Lung (tissue), 12 donors: ENCODE measurements around the gene NKD2. TPM values are rescaled to one million over a fixed set of nuclear protein-coding genes. Genes with fewer than 3 reads are reported as not detected.

Experiments
- ATAC-seq: fragments of 200-7000 bp; cut with Tn5 transposase; one replicate; pipeline ENCODE4 v1.9.1; 2020; ENCODE audit warnings: moderate number of reproducible peaks; ENCODE audit not compliant: insufficient read depth, low FRiP score
- DNase-seq, 3 donors: peaks; one replicate each; pipeline ENCODE4 v3.0.0-alpha.2; 2013 to 2017
- H3K27ac ChIP-seq, 2 donors: one replicate each; pipeline ENCODE4 v1.5.1; 2013; ENCODE audit warnings: mild to moderate bottlenecking in 2 of 2, moderate library complexity in 2 of 2, control low read depth in 1 of 2, inconsistent platforms in 1 of 2, low read depth in 1 of 2, low read length in 1 of 2
- H3K27me3 ChIP-seq, 3 donors: one replicate each; pipeline ENCODE4 v1.5.1; 2013; ENCODE audit warnings: low read length in 2 of 3; ENCODE audit not compliant: control insufficient read depth in 3 of 3, insufficient read depth in 3 of 3
- H3K36me3 ChIP-seq, 4 donors: one replicate each; pipeline ENCODE4 v1.5.1; 2013; ENCODE audit warnings: low read length in 4 of 4, mild to moderate bottlenecking in 1 of 4, moderate library complexity in 1 of 4; ENCODE audit not compliant: control insufficient read depth in 4 of 4, insufficient read depth in 4 of 4
- H3K4me1 ChIP-seq, 5 donors: one replicate each; pipeline ENCODE4 v1.5.1; 2013; ENCODE audit warnings: low read length in 5 of 5, mild to moderate bottlenecking in 2 of 5, moderate library complexity in 1 of 5; ENCODE audit not compliant: control insufficient read depth in 5 of 5, insufficient read depth in 5 of 5
- H3K4me3 ChIP-seq: one replicate; pipeline ENCODE4 v1.5.1; 2013; ENCODE audit warnings: mild to moderate bottlenecking, control low read depth, moderate library complexity
- H3K9ac ChIP-seq, 2 donors: one replicate each; pipeline ENCODE4 v1.5.1; 2013; ENCODE audit warnings: low read length in 2 of 2, control low read depth in 1 of 2; ENCODE audit not compliant: insufficient read depth in 1 of 2
- H3K9me3 ChIP-seq, 4 donors: one replicate each; pipeline ENCODE4 v1.5.1; 2013; ENCODE audit warnings: low read length in 3 of 4, mild to moderate bottlenecking in 1 of 4, moderate library complexity in 1 of 4; ENCODE audit not compliant: control insufficient read depth in 4 of 4, insufficient read depth in 3 of 4
- CTCF ChIP-seq: IDR thresholded peaks from 2 replicates; pipeline ENCODE4 v1.5.1; 2012; ENCODE audit warnings: mild to moderate bottlenecking; ENCODE audit errors: control extremely low read depth, extremely low read depth
- WGBS, 2 donors: extraction: QIAGEN DNeasy Blood & Tissue Kit; methylation state at CpG; one replicate each; pipeline ENCODE4 v1.1.7; 2013; 5-methylcytosine and 5-hydroxymethylcytosine counted together
- polyA plus RNA-seq, 2 donors: library from polyadenylated mRNA; stranded (reverse); fragments of 200-250 nt; gene quantifications; one replicate each; pipeline ENCODE4 v1.2.1, GENCODE V29; 2013
- total RNA-seq, 2 donors: library from RNA; depleted of rRNA in 1 of 2; stranded (reverse); fragments of >200 nt in 1 of 2; gene quantifications; one replicate each; pipeline ENCODE4 v1.2.1, GENCODE V29; 2014 to 2021
- donor health status: control.
- donor health status: control.
- donor health status: Bipolar disorder and iron deficiency.
- donor health status: healthy.
- donor health status: DM: yes; HTN: yes; CAD: no.

NKD2 gene
- total and polyA plus RNA-seq, 4 donors: 9.9 to 88.0 (median 48.4) TPM

GRCh38 chr5:979100-979817 lies 29.3 kb upstream of the NKD2 start:
- no peak for TF ChIP-seq CTCF
- no peak for DNase-seq
- Histone ChIP-seq H3K9me3 (no peaks in the 10 kb centered on the region), H3K9ac (no peak overlapping the region), H3K36me3 (no peaks in the 10 kb centered on the region), H3K4me3 (no peak overlapping the region), H3K27me3 (no peaks in the 10 kb centered on the region), H3K27ac (no peak overlapping the region), H3K4me1 (peaks cover 0 to 33% (median 15%) of the 10 kb centered on the region in 5 donors)
- 88 to 91% methylated on average over 24 of the region's 24 CpGs for WGBS, 2 donors
- no peak for ATAC-seq

GRCh38 chr5:980001-980588 lies 28.5 kb upstream of the NKD2 start:
- no peak for TF ChIP-seq CTCF
- no peak for ATAC-seq
- H3K9ac ChIP-seq: no peak overlapping the region

GRCh38 chr5:980966-981365 lies 27.6 kb upstream of the NKD2 start:
- no peaks in the 10 kb centered on the region for H3K27me3 ChIP-seq
- TF ChIP-seq CTCF: no peak
- peak; percentile 55 to 68 (median 62) for DNase-seq
- no peak overlapping the region for H3K27ac ChIP-seq
- no peak for ATAC-seq
- H3K9ac ChIP-seq: no peak overlapping the region
- no peaks in the 10 kb centered on the region for H3K36me3 ChIP-seq
- H3K4me3 ChIP-seq: no peak overlapping the region
- H3K4me1 ChIP-seq: peaks cover 0 to 33% (median 15%) of the 10 kb centered on the region in 5 donors
- WGBS, 2 donors: 54 to 66% methylated on average over 6 of the region's 6 CpGs
- H3K9me3 ChIP-seq: no peaks in the 10 kb centered on the region

More at GRCh38 chr5:980001-980588, 28.5 kb upstream of the NKD2 start:
- no peaks in the 10 kb centered on the region for H3K27me3 ChIP-seq
- H3K27ac ChIP-seq: peak overlapping the region in 1 of 2 donors; percentile 54
- no peak overlapping the region for H3K4me3 ChIP-seq
- H3K9me3 ChIP-seq: no peaks in the 10 kb centered on the region
- 61 to 62% methylated on average over 17 of the region's 17 CpGs for WGBS, 2 donors
- no peaks in the 10 kb centered on the region for H3K36me3 ChIP-seq
- DNase-seq: peak in 2 of 3 donors; percentile 48 to 49
- peaks cover 0 to 33% (median 15%) of the 10 kb centered on the region in 5 donors for H3K4me1 ChIP-seq
